ENCODE measurements around the gene SAMD4A.

Gene SAMD4A

DNA sequence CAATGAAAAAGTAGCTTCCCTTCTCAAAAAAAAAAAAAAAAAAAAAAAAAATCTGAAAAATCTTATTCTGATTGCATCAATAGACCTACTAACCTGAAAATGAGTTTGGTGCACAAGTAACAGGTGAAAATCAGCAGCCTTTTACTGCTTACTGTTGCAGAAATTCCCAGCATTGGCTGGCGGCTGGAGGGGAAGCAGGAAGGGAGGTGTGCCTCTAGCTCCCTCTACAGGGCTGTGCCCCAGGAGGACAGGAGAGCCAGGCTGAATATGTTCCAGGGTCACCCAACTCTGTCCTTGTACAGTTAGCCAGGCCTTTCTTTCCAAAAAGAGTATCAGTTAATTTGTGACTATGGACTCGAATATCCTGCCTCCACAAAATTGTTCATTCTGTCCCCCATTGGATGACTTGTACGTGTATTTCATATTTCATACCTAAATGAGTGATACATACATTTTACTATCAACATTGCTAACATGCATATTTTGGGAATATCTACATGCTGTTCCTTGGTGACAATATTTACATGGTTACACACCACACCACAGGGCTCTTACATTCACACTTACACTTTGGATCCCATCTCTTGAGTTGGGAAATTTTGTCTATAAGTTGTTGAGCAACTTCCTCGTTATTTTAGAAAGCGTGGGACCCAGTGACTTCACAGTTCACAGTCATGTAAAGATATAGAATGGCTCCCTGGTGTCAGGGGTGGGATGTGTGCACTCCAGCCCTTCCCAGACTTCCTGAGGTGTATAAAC lies 124.8 kb downstream of the SAMD4A start:
- no peak overlapping the region for H3K4me3 ChIP-seq (ENCODE audit: control insufficient read depth, low read depth, low read length)
- TF ChIP-seq, protein P1, sequence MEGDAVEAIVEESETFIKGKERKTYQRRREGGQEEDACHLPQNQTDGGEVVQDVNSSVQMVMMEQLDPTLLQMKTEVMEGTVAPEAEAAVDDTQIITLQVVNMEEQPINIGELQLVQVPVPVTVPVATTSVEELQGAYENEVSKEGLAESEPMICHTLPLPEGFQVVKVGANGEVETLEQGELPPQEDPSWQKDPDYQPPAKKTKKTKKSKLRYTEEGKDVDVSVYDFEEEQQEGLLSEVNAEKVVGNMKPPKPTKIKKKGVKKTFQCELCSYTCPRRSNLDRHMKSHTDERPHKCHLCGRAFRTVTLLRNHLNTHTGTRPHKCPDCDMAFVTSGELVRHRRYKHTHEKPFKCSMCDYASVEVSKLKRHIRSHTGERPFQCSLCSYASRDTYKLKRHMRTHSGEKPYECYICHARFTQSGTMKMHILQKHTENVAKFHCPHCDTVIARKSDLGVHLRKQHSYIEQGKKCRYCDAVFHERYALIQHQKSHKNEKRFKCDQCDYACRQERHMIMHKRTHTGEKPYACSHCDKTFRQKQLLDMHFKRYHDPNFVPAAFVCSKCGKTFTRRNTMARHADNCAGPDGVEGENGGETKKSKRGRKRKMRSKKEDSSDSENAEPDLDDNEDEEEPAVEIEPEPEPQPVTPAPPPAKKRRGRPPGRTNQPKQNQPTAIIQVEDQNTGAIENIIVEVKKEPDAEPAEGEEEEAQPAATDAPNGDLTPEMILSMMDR (conservative IDR thresholded peaks at IDR 0.05; ENCODE audit: control insufficient read depth, insufficient read depth, low read depth, low read length): peak; percentile 95
- DNase-seq (ENCODE audit: low read depth): peak; percentile 75

DNA sequence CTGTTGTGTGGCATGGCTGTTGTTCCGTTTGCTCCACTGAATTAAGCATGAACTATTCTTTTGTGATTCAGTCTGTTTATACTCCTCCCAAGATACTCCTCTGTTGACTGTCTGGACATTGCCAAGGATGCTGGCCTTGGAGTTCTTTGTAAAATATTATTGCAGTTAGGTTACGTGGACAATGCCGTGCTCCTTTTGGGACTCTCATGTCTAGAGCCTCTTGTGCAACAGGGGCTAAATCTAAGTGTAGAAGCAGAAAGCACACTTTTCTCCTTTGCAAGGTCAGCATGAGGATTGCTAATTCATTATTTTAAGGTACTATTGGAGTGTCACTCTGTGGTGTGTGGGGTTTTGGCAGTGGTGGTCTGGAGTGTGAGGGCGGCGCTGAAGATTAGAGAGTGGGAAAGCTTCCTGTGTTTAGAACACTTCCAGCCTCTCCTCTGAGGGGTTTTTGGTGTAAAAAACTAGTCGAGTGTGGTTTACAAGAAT lies 125.4 kb downstream of the SAMD4A start:
- no peak overlapping the region for H3K4me3 ChIP-seq (ENCODE audit: control insufficient read depth, low read depth, low read length)
- DNase-seq (ENCODE audit: low read depth): peak; percentile 43
- TF ChIP-seq, protein P1 (conservative IDR thresholded peaks at IDR 0.05; ENCODE audit: control insufficient read depth, insufficient read depth, low read depth, low read length): no peak

DNA sequence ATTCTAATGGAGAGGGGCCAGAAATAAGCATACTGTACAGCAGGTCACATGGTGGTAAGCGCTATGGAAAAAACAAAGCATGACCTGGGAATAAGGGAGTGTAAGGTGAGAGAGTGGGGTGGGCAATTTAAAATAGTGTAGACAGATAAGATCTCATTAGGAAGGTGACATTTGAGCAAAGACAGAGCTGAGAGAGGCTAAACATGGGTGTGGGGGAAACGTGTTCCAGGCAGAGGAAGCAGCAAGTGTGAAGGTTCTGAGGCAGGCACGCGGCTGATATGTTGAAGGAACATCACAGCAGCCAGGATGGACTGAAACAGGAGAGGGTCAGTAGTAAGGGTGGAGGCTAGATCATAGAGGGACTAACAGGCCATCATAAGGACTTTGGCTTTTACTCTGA lies 126.8 kb downstream of the SAMD4A start:
- no peak for DNase-seq (ENCODE audit: low read depth)
- H3K4me3 ChIP-seq (ENCODE audit: control insufficient read depth, low read depth, low read length): no peak overlapping the region
- TF ChIP-seq, protein P1 (conservative IDR thresholded peaks at IDR 0.05; ENCODE audit: control insufficient read depth, insufficient read depth, low read depth, low read length): no peak

DNA sequence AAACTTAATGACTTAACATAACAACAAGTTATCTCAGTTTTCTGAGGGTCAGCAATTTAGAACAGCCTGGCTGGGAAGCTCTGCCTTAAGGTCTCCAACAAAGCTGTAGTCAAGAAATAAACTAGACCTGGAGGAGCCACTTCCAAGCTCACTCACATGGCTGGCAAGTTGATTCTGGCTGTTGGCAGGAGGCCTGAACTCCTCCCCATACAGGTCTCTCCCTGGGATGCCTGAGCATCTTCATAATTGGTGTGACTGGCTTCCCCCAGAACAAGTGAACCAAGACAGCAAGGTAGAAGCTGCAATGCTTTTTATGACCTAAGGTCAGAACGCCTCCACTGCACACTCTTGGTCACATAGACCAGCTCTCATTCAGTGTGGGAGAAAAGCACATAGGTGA lies 128.3 kb downstream of the SAMD4A start:
- TF ChIP-seq, protein P1 (conservative IDR thresholded peaks at IDR 0.05; ENCODE audit: control insufficient read depth, insufficient read depth, low read depth, low read length): no peak
- H3K4me3 ChIP-seq (ENCODE audit: control insufficient read depth, low read depth, low read length): no peak overlapping the region
- no peak for DNase-seq (ENCODE audit: low read depth)

DNA sequence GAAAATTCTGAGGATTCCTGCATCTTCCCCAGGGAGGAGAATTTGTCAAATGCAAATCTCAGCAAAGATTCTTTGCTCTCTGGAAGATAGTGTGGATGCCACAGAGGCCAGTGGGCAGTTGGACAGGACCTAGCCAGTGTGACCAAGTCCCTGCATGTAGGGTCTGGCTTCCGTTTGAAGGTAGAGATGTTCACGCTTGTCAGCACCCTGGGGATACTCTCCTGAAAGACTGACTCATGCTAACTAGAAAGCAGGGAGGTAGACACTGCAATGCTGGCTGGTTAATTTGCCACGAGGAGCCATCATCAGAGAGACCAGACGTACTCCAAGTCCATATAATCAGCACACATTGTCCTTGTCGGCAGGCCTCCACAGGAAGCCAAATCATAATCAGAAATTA lies 130.1 kb downstream of the SAMD4A start:
- no peak for DNase-seq (ENCODE audit: low read depth)
- no peak overlapping the region for H3K4me3 ChIP-seq (ENCODE audit: control insufficient read depth, low read depth, low read length)
- TF ChIP-seq, protein P1 (conservative IDR thresholded peaks at IDR 0.05; ENCODE audit: control insufficient read depth, insufficient read depth, low read depth, low read length): no peak

DNA sequence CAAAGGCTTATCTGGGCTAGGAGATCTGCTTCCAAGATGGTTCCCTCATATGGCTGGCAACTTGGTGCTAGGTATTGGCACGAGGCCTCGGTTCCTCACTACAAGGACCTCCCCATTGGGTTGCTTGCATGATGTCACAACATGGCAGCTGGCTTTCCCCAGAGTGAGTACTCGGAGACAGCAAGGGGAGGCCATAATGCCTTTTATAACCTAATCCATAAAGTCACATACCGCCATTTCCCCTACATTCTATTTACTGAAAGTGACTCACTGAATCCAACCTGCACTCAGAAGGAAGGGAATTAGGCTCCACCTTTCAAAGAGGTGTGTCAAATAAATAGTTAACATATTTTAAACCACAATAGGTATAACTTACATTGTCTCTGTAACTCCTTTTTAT lies 130.9 kb downstream of the SAMD4A start:
- DNase-seq (ENCODE audit: low read depth): no peak

More for the DNA sequence above, 130.9 kb downstream of the SAMD4A start:
- H3K4me3 ChIP-seq (ENCODE audit: control insufficient read depth, low read depth, low read length): no peak overlapping the region
- TF ChIP-seq, protein P1 (conservative IDR thresholded peaks at IDR 0.05; ENCODE audit: control insufficient read depth, insufficient read depth, low read depth, low read length): no peak
